IPS-20b (cell line): ENCODE measurements around the gene NET1.
"Not testable (repeated sequence)": the region's sequence is repeated elsewhere in the genome, so short reads cannot be mapped to it uniquely, and the experiment has no call there.

Source experiments
- H3K27ac ChIP-seq: one replicate; pipeline ENCODE4 v1.5.1; 2013; ENCODE audit warnings: low read length
- H3K27me3 ChIP-seq: 2 replicates; pipeline ENCODE4 v1.6.1; 2013; ENCODE audit warnings: mild to moderate bottlenecking, low read length, inconsistent platforms; ENCODE audit not compliant: insufficient read depth
- H3K36me3 ChIP-seq: 2 replicates; pipeline ENCODE4 v1.6.1; 2013; ENCODE audit warnings: low read depth, mild to moderate bottlenecking, inconsistent platforms, low read length, moderate library complexity; ENCODE audit not compliant: insufficient read depth
- H3K4me1 ChIP-seq: 2 replicates; pipeline ENCODE4 v1.6.1; 2013; ENCODE audit warnings: mild to moderate bottlenecking, control low read depth, inconsistent platforms, low read length, moderate library complexity; ENCODE audit not compliant: insufficient read depth
- H3K4me3 ChIP-seq: 2 replicates; pipeline ENCODE4 v1.5.1; 2013; ENCODE audit warnings: mild to moderate bottlenecking, low read length, inconsistent platforms
- H3K9ac ChIP-seq: 2 replicates; pipeline ENCODE4 v1.6.1; 2013; ENCODE audit warnings: low read depth, mild to moderate bottlenecking, inconsistent platforms, low read length, moderate library complexity
- H3K9me3 ChIP-seq: 2 replicates; pipeline ENCODE4 v1.6.1; 2013; ENCODE audit warnings: mild to moderate bottlenecking, low read depth, low read length, inconsistent platforms; ENCODE audit not compliant: insufficient read depth

Gene NET1

DNA sequence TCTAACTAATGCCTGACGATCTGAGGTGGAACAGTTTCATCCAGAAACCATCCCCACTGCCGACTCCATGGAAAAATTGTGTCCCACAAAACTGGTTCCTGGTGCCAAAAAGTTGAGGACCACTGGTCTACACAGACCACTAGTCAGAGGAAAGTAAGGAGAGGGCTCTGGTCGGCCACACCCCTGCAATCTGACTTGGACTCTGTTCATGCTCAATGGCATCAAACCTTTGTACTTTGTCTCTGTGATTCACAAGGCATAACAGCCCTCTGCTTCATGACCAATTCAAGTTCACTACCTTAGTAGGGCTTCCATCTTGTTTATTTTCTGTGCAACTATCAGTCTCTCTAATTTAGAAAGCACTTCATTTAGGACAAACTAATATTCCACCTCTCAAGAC, 9.6 kb upstream of the NET1 start:
- no peak overlapping the region for H3K4me3 ChIP-seq
- no peaks in the 10 kb centered on the region for H3K27me3 ChIP-seq
- no peaks in the 10 kb centered on the region for H3K4me1 ChIP-seq
- no peak overlapping the region for H3K27ac ChIP-seq
- no peak overlapping the region for H3K9ac ChIP-seq
- peaks cover 14% of the 10 kb centered on the region; the same call in 1 of the 2 replicates for H3K9me3 ChIP-seq
- no peaks in the 10 kb centered on the region for H3K36me3 ChIP-seq

DNA sequence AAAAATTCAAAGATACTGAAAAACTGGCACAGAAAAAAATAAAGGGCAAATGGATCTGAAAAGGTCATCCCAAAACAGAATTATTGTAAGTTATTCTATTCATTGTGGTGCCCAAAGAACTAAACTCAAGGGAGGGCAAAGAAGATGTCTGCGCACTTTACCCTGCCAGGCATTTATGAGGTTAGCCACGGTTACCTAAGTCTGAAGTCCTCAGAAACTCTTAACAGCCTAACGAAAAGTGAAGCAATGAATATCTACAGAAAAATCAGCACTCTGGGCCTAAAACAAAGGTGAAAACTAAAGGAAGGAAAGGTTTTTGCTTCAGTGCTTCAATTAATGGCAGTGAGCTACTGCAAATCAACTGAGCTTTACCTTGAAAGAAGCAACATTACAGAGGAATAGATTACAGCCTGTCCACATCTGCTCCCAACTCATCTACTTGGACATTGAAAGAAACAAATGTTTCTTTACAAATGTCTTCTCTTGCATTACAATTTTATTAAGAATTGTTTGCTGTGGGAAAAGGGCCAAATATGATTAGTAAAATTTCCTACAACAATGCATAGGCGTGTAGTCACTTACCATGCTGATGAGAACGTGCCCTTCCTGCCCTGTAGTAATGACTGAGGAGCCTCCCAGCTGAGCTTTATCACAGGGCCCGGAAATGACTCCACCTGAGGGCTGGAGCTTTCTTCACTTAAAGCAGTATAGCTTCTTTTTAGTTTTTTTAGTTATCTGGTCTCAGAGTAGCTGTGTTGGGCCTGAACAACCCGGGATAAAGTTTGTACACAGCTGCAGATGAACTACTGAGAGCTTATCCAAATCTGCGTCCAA, 7.9 kb upstream of the NET1 start, which contains the start of gene TUBAL3:
Gene TUBAL3, minus strand, starts transcription at position 621 of the 834 bp plus-strand sequence. Its CDS starts 36 bp downstream, at position 585.
- Histone ChIP-seq H3K4me1 (no peaks in the 10 kb centered on the region), H3K9me3 (peaks cover 14% of the 10 kb centered on the region; the same call in 1 of the 2 replicates), H3K27ac (no peak within 1 kb of the TSS), H3K4me3 (no peak within 1 kb of the TSS), H3K9ac (no peak within 1 kb of the TSS), H3K36me3 (no peaks in the 10 kb centered on the region), H3K27me3 (no peaks in the 10 kb centered on the region)

- Histone ChIP-seq H3K9me3 (peaks cover 14% of the 10 kb centered on the region; the same call in 1 of the 2 replicates), H3K27ac (no peak overlapping the region), H3K4me3 (no peak overlapping the region), H3K4me1 (no peaks in the 10 kb centered on the region; the same call in 1 of the 2 replicates), H3K36me3 (no peaks in the 10 kb centered on the region), H3K27me3 (no peaks in the 10 kb centered on the region), H3K9ac (no peak overlapping the region)
Observed at GRCh38 chr10:5406918-5407317, 5.4 kb upstream of the NET1 start.

- H3K4me3 ChIP-seq, H3K27ac ChIP-seq, H3K27me3 ChIP-seq, H3K36me3 ChIP-seq, H3K9ac ChIP-seq: not testable (repeated sequence)
- Histone ChIP-seq H3K4me1 (peaks cover 16% of the 10 kb centered on the region), H3K9me3 (peaks cover 14% of the 10 kb centered on the region; the same call in 1 of the 2 replicates)
Observed at GRCh38 chr10:5410787-5411186, 1.6 kb upstream of the NET1 start.

DNA sequence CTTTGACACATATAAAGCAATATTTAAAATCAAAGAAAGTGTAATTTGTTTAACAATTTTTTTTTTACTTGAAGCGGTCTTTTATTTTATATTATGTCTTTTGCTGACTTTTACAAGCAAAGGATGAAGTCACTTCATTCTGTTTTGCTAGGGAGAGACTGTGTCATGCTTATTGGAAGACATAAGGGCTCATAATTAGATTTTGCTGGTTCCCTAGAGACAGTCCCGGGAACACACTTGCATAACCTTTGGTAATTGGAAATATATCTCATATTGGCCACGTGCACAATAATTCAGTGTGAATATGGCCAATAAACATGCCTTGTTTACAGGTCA, 448 bp upstream of the NET1 start:
- Histone ChIP-seq H3K9me3 (peaks cover 4% of the 10 kb centered on the region; the same call in 1 of the 2 replicates), H3K4me3 (peak overlapping the region; percentile 76; the same call in 1 of the 2 replicates), H3K9ac (peak overlapping the region; percentile 77; the same call in 1 of the 2 replicates), H3K36me3 (no peaks in the 10 kb centered on the region), H3K27ac (no peak overlapping the region), H3K4me1 (peaks cover 25% of the 10 kb centered on the region), H3K27me3 (no peaks in the 10 kb centered on the region)

GRCh38 chr10:5413012-5413938, 918 bp downstream of the NET1 start:
- peak overlapping the region; percentile 95 for H3K4me3 ChIP-seq

DNA sequence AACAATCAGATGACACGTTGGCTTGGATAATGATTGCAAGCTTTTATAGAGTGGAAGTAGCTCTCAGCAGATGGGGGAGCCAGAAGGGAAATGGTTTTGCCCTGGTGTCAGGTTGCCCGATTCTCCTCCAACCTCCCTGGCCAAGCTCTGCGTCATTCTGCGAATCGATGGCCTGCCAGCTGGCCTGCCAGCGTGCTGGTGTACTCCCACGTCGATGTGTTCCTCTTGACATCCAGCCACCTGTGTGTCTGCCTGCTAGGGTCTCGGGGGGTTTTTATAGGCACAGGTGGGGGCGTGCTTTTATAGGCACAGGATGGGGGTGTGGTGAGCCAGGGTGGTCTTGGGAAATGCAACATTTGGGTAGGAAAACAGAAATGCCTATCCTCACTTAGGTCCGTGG, 4.6 kb downstream of the NET1 start:
- Histone ChIP-seq H3K4me3 (peak overlapping the region; percentile 44; the same call in 1 of the 2 replicates), H3K27me3 (no peaks in the 10 kb centered on the region), H3K9me3 (0 out of 2 replicates have a peak, but pooled peaks cover 2% of the 10 kb centered on the region), H3K36me3 (no peaks in the 10 kb centered on the region), H3K4me1 (peaks cover 27% of the 10 kb centered on the region), H3K9ac (no peak overlapping the region), H3K27ac (peak overlapping the region; percentile 25)

More at GRCh38 chr10:5413012-5413938, 918 bp downstream of the NET1 start:
- H3K4me1 ChIP-seq = peaks cover 27% of the 10 kb centered on the region
- peak overlapping the region; percentile 79; the same call in 1 of the 2 replicates for H3K9ac ChIP-seq
- H3K36me3 ChIP-seq = no peaks in the 10 kb centered on the region
- H3K27ac ChIP-seq = no peak overlapping the region
- H3K27me3 ChIP-seq = no peaks in the 10 kb centered on the region
- H3K9me3 ChIP-seq = no peaks in the 10 kb centered on the region

GRCh38 chr10:5418584-5418983, 6.2 kb downstream of the NET1 start:
- peaks cover 24% of the 10 kb centered on the region for H3K4me1 ChIP-seq
- H3K9ac ChIP-seq = no peak overlapping the region
- H3K27me3 ChIP-seq = no peaks in the 10 kb centered on the region
- no peak overlapping the region for H3K27ac ChIP-seq
- no peak overlapping the region for H3K4me3 ChIP-seq
- 0 out of 2 replicates have a peak, but pooled peaks cover 2% of the 10 kb centered on the region for H3K9me3 ChIP-seq
- H3K36me3 ChIP-seq = no peaks in the 10 kb centered on the region

DNA sequence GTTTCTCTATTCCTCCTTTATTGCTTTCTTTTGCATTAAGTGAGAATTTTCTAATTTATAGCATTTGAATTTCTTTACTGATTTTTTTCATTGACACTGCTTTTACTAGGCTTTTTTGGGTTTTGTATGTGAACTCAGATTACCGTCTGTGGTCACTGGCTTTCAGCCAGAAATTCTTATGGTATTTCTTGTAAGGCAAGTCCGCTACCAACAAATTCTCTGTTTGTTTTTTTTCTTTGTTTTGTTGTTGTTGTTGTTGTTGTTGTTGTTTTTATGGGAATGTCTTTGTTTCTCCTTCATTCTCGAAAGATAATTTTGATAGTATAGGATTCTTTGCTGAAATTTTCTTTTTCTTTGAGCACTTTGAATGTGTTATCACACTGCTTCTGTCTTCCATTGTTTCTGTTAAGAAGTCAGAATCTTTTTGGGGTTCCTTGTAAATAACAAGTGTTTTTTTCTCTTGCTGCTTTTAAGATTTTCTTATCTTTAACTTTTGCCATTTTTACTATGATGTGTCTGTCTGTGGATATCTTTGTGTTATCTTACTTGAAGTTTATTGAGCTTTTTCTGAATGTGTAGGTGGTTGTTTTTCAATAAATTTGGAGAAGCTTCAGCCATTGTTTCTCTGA, 7.2 kb downstream of the NET1 start:
- H3K27me3 ChIP-seq = no peaks in the 10 kb centered on the region
- 0 out of 2 replicates have a peak, but pooled peaks cover 2% of the 10 kb centered on the region for H3K9me3 ChIP-seq
- H3K4me1 ChIP-seq = peaks cover 25% of the 10 kb centered on the region
- H3K36me3 ChIP-seq = no peaks in the 10 kb centered on the region
- no peak overlapping the region for H3K9ac ChIP-seq
- H3K27ac ChIP-seq = no peak overlapping the region
- no peak overlapping the region for H3K4me3 ChIP-seq

- Histone ChIP-seq H3K4me1 (peaks cover 16% of the 10 kb centered on the region), H3K27ac (no peak overlapping the region)
Observed at GRCh38 chr10:5423771-5424170, 11.4 kb downstream of the NET1 start.

DNA sequence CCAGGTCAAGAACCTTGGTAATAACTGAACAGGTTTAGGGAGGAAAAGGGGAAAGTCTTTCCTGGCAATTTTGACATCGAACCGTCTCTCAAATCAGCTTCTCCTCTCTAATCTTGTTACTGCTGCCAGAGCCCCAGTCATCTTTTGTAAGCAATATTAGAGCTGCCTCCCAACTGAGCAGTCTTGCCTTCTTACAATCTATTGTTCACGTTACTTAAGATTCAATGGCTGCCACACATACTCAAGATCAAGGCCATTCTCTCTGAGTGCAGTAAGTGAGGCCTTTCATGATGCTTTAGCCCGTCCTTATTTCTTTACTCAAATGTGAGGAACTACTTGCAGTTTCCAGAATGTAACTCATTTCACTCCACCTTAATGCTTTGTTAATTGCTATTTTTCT, 12.4 kb downstream of the NET1 start:
- H3K27me3 ChIP-seq = no peaks in the 10 kb centered on the region
- H3K9me3 ChIP-seq = no peaks in the 10 kb centered on the region
- H3K4me1 ChIP-seq = peaks cover 16% of the 10 kb centered on the region
- no peak overlapping the region for H3K9ac ChIP-seq
- no peak overlapping the region for H3K27ac ChIP-seq
- H3K36me3 ChIP-seq = peaks cover 22% of the 10 kb centered on the region
- no peak overlapping the region for H3K4me3 ChIP-seq

More at GRCh38 chr10:5423771-5424170, 11.4 kb downstream of the NET1 start:
- Histone ChIP-seq H3K4me3 (no peak overlapping the region), H3K36me3 (peaks cover 12% of the 10 kb centered on the region), H3K9ac (no peak overlapping the region), H3K27me3 (no peaks in the 10 kb centered on the region), H3K9me3 (0 out of 2 replicates have a peak, but pooled peaks cover 2% of the 10 kb centered on the region)
